CD4-positive, alpha-beta T cell treated with Interleukin-2 at 100 ng/mL for 4 hours (primary cell): ENCODE data around the gene TMEM79.
"Not testable (repeated sequence)": the region's sequence is repeated elsewhere in the genome, so short reads cannot be mapped to it uniquely, and the experiment has no call there.

Experiments
- DNase-seq: peaks from one replicate; pipeline ENCODE4 v3.0.0-alpha.2; 2020; ENCODE audit warnings: low spot score

The TMEM79 gene

DNA sequence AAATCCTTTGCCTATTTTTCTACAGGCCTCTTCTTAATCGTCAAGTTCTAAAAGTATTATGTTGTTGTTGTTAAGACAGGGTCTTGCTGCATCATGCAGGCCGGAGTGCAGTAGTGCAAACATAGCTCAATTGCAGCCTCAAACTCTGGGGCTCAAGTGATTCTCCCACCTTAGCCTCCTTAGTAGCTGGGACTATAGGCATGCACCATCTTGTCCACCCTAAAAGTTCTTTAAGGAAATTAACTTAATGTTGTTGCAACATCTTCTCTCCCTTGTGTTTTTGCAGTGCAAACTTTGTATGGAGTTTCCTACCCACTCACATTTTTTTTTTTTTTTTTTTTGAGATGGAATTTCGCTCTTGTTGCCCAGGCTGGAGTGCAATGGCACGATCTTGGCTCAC is 19.1 kb downstream of the TMEM79 start:
- DNase-seq, result no peak

DNA sequence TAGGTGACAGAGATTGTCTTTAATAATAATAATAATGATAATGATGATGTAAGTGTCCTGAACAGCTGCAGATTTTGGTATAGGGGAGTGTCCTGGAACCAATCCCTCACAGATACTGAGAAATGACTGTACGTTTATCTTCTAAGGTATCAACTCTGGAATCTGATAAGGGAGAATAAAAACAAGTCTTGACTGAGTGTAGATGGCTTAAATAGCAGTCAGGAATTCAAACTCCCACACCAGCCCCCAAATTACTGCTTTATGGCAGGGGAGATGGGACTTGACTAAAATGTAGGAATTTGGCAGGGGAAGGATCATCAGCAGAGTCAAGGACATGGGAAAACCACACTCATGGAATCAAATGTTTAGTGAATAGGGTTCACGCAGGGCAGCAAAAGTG is 21.1 kb downstream of the TMEM79 start:
- DNase-seq, result no peak

DNA sequence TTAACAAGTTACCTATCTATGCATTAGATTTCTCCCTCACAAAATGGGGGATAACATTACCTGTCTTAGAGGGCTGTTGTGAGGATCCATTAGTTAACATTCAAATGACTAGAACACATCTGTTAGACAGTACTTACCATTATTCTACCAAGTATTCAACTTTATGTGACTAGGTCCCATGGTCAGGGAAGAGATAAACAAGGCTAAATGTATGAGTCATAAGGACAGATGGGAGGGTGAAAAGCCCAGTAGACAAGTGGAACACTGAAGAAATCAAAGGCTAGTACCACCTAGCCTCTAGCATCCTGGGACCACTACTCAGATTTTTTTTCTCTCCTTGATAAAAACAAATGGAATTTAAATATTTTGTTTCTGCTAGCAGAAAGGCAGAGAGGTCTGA is 24.0 kb downstream of the TMEM79 start:
- no peak for DNase-seq

DNA sequence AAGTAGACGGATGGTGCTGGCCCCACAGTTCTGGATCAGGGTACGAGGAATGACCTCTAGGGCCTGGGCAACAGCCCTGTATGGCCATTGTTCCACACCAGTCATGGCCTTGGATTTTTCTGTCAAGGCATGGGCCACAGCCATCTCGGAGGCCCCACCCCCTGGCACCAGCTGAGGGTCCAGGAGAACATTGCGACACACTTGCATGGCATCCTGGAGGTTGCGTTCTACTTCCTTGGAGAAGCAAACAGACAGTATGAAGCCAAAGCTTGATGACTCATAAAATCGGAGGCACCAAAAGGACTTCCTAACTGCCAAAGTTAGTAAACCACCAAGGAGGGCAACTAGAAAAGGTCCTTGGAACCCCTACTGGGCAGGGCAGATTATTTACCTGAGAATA is 26.8 kb downstream of the TMEM79 start:
- no peak for DNase-seq

DNA sequence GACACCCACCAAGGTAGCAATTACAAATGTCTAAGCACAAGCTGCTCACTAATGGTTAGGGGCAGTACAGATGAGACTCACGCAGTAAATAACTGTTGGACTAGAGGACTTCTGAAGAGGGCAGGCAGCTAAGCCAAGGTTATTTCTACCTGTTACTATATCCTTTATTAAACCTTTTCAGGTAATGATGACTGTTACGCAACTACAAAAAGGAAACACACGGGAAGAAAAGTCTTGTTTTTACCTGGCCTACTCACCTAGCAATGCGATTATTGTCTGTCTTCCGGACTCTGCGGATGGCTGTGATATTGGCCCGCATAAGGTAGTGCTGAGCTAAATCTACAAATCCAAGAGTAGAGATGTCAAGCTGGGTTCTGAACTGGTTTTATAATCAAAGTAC is 32.8 kb downstream of the TMEM79 start:
- DNase-seq, result no peak

DNA sequence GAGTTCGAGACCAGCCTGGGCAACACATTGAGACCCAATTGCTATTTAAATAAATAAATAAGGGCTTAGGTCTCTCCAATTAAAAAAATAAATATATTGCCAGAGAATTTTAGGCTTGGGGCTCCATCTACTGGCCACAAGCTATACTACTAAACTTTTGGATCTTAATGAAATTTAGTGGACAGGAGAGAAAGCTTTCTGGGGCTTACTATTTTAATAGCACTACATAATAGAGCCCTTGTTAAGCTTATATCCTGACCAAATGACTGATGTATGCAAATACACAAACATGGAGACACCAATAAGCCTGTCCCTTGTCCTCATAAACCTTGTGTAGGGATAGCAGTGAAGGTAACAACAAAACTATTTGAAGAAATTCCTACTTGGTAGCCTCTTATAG is 35.5 kb downstream of the TMEM79 start:
- peak; percentile 34 for DNase-seq

DNA sequence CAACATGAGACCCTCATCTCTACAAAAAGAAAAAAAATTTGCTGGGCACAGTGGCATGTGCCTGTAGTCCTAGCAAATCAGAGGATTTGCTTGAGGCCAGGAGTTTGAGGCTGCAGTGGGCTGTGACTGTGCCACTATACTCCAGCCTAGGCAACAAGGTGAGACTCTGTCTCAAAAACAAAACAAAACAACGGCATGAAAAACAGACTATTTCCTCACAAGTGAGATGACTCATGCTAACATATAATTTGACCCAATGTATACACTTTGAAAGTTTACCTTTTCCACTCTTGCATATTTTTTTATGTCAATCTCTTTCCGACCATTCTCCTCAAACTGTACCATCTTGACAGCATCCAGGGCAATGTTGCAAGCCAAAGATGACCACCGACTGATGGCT is 36.4 kb downstream of the TMEM79 start:
- DNase-seq, result no peak

DNA sequence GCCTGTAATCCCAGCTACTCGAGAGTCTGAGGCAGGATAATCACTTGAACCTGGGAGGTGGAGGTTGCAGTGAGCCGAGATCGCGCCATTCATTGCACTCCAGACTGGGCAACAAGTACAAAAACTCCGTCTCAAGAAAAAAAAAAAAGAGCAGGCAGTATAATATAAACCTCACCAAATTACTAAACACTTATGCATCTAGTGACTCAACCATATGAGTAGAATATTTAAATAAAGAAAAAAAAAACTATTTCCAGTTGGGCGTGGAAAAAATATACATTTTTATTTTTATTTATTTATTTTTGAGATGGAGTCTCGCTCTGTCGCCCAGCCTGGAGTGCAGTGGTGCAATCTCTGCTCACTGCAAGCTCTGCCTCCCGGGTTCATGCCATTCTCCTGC is 39.1 kb downstream of the TMEM79 start:
- not testable (repeated sequence) for DNase-seq

DNA sequence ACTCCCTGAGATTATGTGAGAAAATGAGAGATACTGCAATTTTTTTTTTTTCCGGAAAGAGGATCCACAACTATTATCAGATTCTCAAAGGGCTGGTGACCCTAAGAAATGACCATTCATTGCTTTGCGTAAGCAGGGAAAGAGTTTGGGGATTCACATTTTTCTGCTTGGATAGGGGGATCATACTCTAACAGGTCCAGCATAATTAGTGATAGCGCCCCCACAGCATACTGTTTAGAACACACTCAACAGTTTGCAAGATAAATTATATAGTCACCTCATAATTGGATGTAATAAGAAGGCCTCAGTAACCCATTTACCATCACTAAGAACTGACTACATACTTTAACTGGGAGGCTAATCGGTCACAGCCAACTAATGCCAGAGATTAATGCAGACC is 52.1 kb downstream of the TMEM79 start:
- no peak for DNase-seq

DNA sequence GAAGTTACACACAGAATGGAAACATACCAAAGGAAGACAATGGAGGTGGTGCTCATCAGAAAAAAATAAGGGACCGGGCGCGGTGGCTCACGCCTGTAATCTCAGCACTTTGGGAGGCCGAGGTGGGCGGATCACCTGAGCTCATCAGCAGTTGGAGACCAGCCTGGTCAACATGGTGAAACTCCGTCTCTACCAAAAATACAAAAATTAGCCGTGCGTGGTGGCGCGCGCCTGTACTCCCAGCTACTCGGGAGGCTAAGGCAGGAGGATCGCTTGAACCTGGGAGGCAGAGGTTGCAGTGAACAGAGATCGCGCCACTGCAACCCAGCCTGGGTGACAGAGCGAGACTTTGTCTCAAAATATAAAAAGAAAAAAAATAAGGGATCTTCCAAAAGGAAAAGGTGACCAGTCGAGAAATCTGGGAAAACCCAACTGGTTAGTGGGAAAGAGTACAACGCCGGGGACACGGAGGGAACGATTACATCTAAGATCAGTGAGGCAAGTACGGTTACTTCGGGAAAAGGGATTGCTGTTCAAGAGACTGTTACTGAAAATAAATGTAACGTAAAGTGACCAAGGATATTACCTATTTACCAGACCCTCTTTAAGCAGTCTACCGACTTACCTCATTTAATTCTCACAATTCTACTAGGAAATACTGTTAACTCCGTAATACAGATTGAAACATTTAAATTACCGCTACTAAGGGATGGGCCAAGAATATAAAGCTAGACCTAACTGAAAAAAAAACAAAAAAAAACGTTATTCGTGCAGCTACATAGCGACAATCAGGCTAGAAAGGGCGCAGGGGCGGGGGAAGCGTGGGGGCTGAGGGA is 53.1 kb downstream of the TMEM79 start:
- no peak for DNase-seq

DNA sequence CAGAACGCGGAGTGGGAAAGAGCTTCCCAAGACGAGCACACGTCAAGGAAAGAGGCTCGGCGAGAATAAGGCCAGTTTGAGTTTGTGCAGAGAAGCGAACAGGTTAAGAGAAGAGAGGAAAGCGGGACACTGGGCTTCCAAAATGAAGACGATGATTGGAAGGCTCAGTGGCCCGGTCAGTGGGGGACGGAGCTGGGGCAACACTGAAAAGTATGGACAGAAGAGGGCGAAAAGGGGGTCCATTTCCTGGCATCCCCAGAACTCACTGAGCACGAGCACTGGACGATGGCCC is 53.7 kb downstream of the TMEM79 start:
- no peak for DNase-seq

DNA sequence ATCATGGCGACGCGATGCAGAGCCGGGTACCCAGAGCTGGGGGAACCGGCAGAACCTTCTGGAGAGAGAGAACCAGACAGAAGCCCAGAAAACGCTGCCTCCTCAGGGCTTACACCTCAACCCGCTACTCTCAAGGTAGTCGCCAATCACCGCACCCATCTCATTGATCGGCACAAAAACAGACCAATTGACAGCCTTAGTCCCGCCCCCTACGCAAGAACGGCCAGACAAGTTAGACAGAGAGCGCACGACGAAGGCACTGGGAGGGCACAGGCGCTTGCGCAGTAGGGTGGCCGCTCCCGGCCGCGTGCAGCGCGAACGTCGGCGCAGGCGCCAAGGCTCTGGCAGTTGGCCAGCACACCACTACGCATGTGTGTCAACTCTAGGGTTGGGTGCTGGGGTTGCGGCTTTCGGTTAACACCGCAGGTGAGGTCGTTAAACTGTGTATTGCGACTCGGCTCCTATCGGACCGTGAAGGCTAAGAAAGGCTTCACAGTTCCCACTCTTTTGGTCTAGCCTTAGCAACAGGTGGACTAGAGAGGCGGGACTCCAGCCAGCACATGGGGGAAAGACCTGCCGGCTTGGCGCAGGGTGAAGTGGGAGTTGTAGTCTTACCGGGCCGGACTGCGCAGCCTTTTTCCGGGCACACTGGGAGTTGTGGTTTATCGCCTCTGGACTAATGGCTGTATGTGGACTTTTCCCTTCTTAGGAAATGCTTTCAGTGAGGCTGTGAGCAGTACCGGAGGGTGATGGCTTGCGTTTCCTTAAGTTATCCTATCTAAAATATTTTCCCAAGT is 54.3 kb downstream of the TMEM79 start, which contains the start of the genes CCT3 and TSACC:
Gene CCT3 (minus strand): TSS at position 113 of the 797 bp plus-strand sequence. CDS start 108 bp downstream, at position 5.
Gene TSACC (plus strand): TSS at position 347 of the 797 bp plus-strand sequence. CDS start 1,232 bp downstream, outside the sequence.
- peak; percentile 100 for DNase-seq
